HG02642 (cell line): ENCODE data around the gene UBALD2.
A peak's percentile ranks its signal among the peaks of the same experiment; 100 is the strongest.
"Not testable (repeated sequence)": the region's sequence is repeated elsewhere in the genome, so short reads cannot be mapped to it uniquely, and the experiment has no call there.

Experiments used
- ATAC-seq: cut with Tn5 transposase; IDR thresholded peaks from one replicate; pipeline ENCODE4 v1.9.1; 2021; ENCODE audit warnings: mild to moderate bottlenecking; ENCODE audit not compliant: unreplicated experiment, poor library complexity

UBALD2 gene

GRCh38 chr17:76275382-76276068 is 10.4 kb downstream of the UBALD2 start:
- no peak for ATAC-seq

- ATAC-seq, result no peak
Measured at GRCh38 chr17:76276069-76276431, 10.9 kb downstream of the UBALD2 start.

- no peak for ATAC-seq
Measured at GRCh38 chr17:76276461-76277299, 11.5 kb downstream of the UBALD2 start.

GRCh38 chr17:76277300-76278267 is 12.4 kb downstream of the UBALD2 start:
- ATAC-seq, result no peak

- ATAC-seq, result no peak
Measured at GRCh38 chr17:76278268-76278908, 13.2 kb downstream of the UBALD2 start.

GRCh38 chr17:76278952-76279741 is 14.0 kb downstream of the UBALD2 start:
- ATAC-seq, result peak; percentile 45

GRCh38 chr17:76279742-76280287 is 14.7 kb downstream of the UBALD2 start:
- ATAC-seq, result no peak

GRCh38 chr17:76280650-76281049 is 15.5 kb downstream of the UBALD2 start:
- ATAC-seq, result no peak

- no peak for ATAC-seq
Measured at GRCh38 chr17:76281573-76282371, 16.6 kb downstream of the UBALD2 start.

- no peak for ATAC-seq
Measured at GRCh38 chr17:76292567-76292966, 27.4 kb downstream of the UBALD2 start.

GRCh38 chr17:76293106-76293505 is 28.0 kb downstream of the UBALD2 start:
- ATAC-seq, result no peak

GRCh38 chr17:76296186-76296585 is 31.0 kb downstream of the UBALD2 start:
- ATAC-seq, result no peak

GRCh38 chr17:76296889-76297288 is 31.7 kb downstream of the UBALD2 start:
- ATAC-seq, result no peak

GRCh38 chr17:76297436-76297835 is 32.3 kb downstream of the UBALD2 start:
- no peak for ATAC-seq

- ATAC-seq, result no peak
Measured at GRCh38 chr17:76304226-76305134, 39.3 kb downstream of the UBALD2 start.

- not testable (repeated sequence) for ATAC-seq
Measured at GRCh38 chr17:76305135-76305454, 39.9 kb downstream of the UBALD2 start.

GRCh38 chr17:76307299-76307965 is 42.3 kb downstream of the UBALD2 start:
- ATAC-seq, result no peak
